H1 (cell line): ENCODE results near the gene KRT222. TPM values are rescaled to one million over a fixed set of nuclear protein-coding genes. Genes with fewer than 3 reads are reported as not detected.

Experiments used
- CEBPB ChIP-seq: IDR thresholded peaks from 2 replicates; pipeline ENCODE4 v1.6.1; 2012; ENCODE audit warnings: low read depth, low read length
- EP300 ChIP-seq, 2 experiments: IDR thresholded peaks; 1 replicate in 1 of 2; 2 replicates in 1 of 2; pipeline ENCODE4 v1.6.1; 2011 to 2012; ENCODE audit warnings: low read depth in 2 of 2, low read length in 2 of 2, mild to moderate bottlenecking in 2 of 2, borderline replicate concordance in 1 of 2, inconsistent platforms in 1 of 2, moderate library complexity in 1 of 2
- GTF2F1 ChIP-seq: IDR thresholded peaks from 2 replicates; pipeline ENCODE4 v1.6.1; 2012; ENCODE audit warnings: low read depth, low read length, improper control_type of control experiment, borderline replicate concordance
- JUN ChIP-seq: IDR thresholded peaks from 2 replicates; pipeline ENCODE4 v1.6.1; 2011; ENCODE audit warnings: low read depth, mild to moderate bottlenecking, improper control_type of control experiment, low read length
- KDM5A ChIP-seq: fragments of 200-600 bp; IDR thresholded peaks from 2 replicates; pipeline ENCODE4 v1.7.1; 2012; ENCODE audit warnings: mild to moderate bottlenecking, low read length, inconsistent platforms, mixed read lengths
- NRF1 ChIP-seq: IDR thresholded peaks from 2 replicates; pipeline ENCODE4 v1.6.1; 2011; ENCODE audit warnings: mild to moderate bottlenecking, low read depth, low read length, improper control_type of control experiment
- PHF8 ChIP-seq: fragments of 200-600 bp; sonication (generic); conservative IDR thresholded peaks from 2 replicates; pipeline ENCODE4 v1.7.1; 2012; ENCODE audit warnings: low read depth, mild to moderate bottlenecking, inconsistent platforms, low read length, moderate library complexity
- POLR2A ChIP-seq, 2 experiments: IDR thresholded peaks; 1 replicate in 1 of 2; 2 replicates in 1 of 2; pipeline ENCODE4 v1.6.1; 2011; ENCODE audit warnings: low read depth in 2 of 2, low read length in 2 of 2, mild to moderate bottlenecking in 2 of 2; ENCODE audit errors: control extremely low read depth in 1 of 2
- TCF12 ChIP-seq: IDR thresholded peaks from 2 replicates; pipeline ENCODE4 v1.6.1; 2011; ENCODE audit warnings: low read depth, mild to moderate bottlenecking, low read length
- polyA plus RNA-seq, 7 experiments: library from polyadenylated mRNA; depleted of rRNA in 3 of 7; stranded (reverse) in 5 of 7; unstranded in 2 of 7; fragments of >200 nt in 5 of 7; fragments of 200-250 nt in 2 of 7; gene quantifications; 1 replicate in 5 of 7; 2 replicates in 1 of 7; 4 replicates in 1 of 7; pipeline versions ENCODE4 v1.2.1 to v1.2.3, GENCODE V29; 2011 to 2013; ENCODE audit warnings: missing spikeins in 2 of 7, mixed read lengths in 2 of 7
- total RNA-seq: library from RNA; stranded (reverse); fragmentation: NEBNext Ultra II Directional; extraction: Animal tissue kit (Norgen Biotek cat#: 25700); gene quantifications from 2 replicates; pipeline ENCODE4 v1.2.1, GENCODE V29; 2021

The KRT222 gene
- total and polyA plus RNA-seq, 2 of the 8 experiments (the other 6 are each of a cell fraction or from before 2014, with no cell fraction given): 0.08 to 0.61 TPM

GRCh38 chr17:40629842-40630241 lies 35.1 kb downstream of the KRT222 start (continued):
- TF ChIP-seq EP300 (IDR thresholded peaks at IDR 0.05; ENCODE audit: borderline replicate concordance in 1 of 2, low read depth in 2 of 2, low read length in 2 of 2) (no peak), GTF2F1 (no peak), CEBPB (no peak), KDM5A (no peak), JUN (no peak), TCF12 (no peak), NRF1 (no peak), POLR2A (IDR thresholded peaks at IDR 0.05; ENCODE audit: control extremely low read depth in 1 of 2, low read depth in 2 of 2, low read length in 2 of 2) (no peak), PHF8 (no peak)
